Activated naive CD8-positive, alpha-beta T cell (primary cell): ENCODE measurements around the gene BBLN.
A peak's percentile ranks its signal among the peaks of the same experiment; 100 is the strongest.
"Not testable (repeated sequence)": the region's sequence is repeated elsewhere in the genome, so short reads cannot be mapped to it uniquely, and the experiment has no call there.

ENCODE experiments used
- H3K27ac Mint-ChIP-seq: one replicate; pipeline ENCODE4 v1.8.0; 2021; ENCODE audit warnings: mixed read lengths
- H3K27me3 Mint-ChIP-seq: one replicate; pipeline ENCODE4 v1.8.0; 2021; ENCODE audit warnings: mixed read lengths
- H3K36me3 Mint-ChIP-seq: one replicate; pipeline ENCODE4 v1.8.0; 2021; ENCODE audit warnings: mixed read lengths
- H3K4me1 Mint-ChIP-seq: one replicate; pipeline ENCODE4 v1.8.0; 2021; ENCODE audit warnings: low read depth, mixed read lengths
- H3K4me3 Mint-ChIP-seq: one replicate; pipeline ENCODE4 v1.8.0; 2021; ENCODE audit warnings: mild to moderate bottlenecking, mixed read lengths
- H3K9me3 Mint-ChIP-seq: one replicate; pipeline ENCODE4 v1.8.0; 2021; ENCODE audit warnings: low read depth, mixed read lengths

Gene BBLN

DNA sequence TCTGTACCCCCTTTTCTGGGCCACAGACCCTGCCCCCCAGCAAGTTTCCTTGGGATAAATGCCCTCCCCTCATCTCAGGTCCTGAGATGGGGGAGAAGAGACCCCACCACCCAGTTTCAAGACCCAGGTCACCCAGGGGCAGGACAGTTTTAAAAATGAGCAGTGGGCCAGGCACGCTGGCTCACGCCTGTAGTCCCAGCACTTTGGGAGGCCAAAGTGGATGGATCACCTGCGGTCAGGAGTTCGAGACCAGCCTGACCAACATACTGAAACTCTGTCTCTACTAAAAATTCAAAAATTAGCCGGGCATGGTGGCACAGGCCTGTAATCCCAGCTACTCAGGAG lies 38.6 kb upstream of the BBLN start:
- Mint-ChIP-seq H3K36me3 (no peaks in the 10 kb centered on the region), H3K27me3 (no peaks in the 10 kb centered on the region), H3K4me3 (no peak overlapping the region), H3K27ac (no peak overlapping the region), H3K4me1 (peaks cover 24% of the 10 kb centered on the region), H3K9me3 (no peaks in the 10 kb centered on the region)

DNA sequence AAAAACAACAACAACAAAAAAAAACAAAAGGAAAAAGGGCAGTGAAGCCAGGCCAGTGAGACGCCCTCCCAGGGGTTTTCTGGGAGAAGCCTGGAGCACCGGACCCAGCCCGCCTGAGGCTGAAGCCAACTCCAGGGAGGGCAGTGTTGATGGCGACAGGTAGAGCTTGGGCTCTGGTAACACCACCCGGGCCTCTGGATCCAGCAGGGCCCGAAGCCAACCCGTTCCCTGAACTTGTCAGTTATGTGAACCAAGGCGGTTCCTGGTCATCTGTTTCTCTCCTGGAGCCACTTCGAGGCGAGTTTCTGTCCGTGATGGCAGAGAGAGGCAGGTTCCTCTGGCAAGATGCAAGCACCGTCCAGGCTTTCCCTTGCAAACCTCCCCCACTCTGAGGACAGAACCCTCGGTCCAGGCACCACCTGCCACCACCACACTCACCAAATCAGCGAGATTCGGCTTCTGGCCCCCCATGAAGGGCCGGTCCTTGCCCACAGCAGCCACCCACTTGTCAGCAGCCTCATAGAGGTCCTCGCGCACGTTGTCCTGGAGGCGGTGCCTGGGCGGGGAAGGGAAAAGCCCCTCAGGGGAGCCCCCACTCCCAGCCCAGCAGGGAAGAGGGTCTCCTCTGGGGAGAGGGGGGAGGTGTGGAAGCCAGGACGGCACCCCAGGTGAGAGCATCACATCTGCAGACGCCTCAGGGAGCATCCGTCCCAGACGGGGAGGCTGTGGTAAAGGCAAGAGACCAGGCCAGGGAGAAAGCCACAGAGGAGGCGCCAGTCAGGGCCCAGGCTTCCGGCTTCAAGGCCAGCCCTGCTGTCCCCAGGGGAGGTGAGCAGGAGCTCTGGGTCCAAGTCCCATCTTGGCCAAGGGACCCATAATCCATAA lies 37.9 kb upstream of the BBLN start:
- Mint-ChIP-seq H3K4me3 (no peak overlapping the region), H3K36me3 (no peaks in the 10 kb centered on the region), H3K9me3 (no peaks in the 10 kb centered on the region), H3K27ac (no peak overlapping the region), H3K4me1 (peaks cover 24% of the 10 kb centered on the region), H3K27me3 (no peaks in the 10 kb centered on the region)

DNA sequence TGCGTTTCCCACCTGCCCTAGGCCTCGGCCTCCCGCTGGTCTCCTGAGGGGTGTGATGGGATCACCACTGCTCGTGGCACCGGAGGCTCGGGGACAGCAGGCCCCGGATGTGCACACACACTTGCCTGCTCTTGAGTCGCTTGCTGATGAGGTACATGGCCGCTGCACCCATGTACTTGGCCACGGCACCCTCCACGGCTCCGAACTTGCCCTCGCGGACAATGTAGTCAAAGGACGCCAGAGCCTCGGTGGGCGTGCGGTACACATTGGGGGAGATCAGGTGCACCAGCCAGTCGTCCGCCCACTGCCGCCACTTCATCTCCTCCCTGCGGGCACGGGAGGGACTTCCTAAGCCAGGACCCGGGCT lies 37.3 kb upstream of the BBLN start:
- Mint-ChIP-seq H3K27ac (no peak overlapping the region), H3K4me1 (peaks cover 19% of the 10 kb centered on the region), H3K36me3 (no peaks in the 10 kb centered on the region), H3K9me3 (no peaks in the 10 kb centered on the region), H3K4me3 (no peak overlapping the region), H3K27me3 (no peaks in the 10 kb centered on the region)

DNA sequence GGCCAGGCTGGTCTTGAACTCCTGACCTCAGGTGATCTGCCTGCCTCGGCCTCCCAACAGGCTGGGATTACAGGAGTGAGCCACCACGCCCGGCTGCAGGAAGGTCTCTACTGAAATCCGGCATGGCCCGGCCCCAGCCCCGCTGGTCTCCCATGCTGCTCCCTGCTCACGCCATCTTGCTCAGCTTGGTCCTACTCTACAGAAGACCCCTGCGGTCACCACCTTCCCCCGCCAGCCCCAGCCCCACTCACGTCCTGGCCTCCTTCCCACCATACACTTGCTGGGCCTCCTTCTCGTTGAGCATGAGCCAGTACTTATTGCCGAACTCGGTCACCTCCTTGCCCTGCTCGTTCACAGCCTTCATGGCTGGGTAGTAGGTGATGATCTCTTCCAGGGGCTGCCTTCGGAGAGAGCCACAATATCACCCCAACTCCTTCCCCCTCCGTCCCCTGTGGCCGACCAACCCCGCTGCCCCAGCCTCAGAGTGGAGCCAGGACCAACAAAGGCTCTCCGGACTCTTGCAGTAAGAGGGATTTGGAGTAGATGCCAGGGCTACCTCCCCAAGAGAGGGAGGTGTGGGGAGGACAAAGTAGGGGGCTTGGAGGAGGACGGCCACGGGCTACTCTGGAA lies 36.5 kb upstream of the BBLN start:
- H3K4me1 Mint-ChIP-seq, result peaks cover 19% of the 10 kb centered on the region
- H3K4me3 Mint-ChIP-seq, result no peak overlapping the region
- no peak overlapping the region for H3K27ac Mint-ChIP-seq
- H3K36me3 Mint-ChIP-seq, result no peaks in the 10 kb centered on the region
- no peaks in the 10 kb centered on the region for H3K9me3 Mint-ChIP-seq
- H3K27me3 Mint-ChIP-seq, result no peaks in the 10 kb centered on the region

GRCh38 chr9:128124451-128124850 lies 35.6 kb upstream of the BBLN start:
- peaks cover 24% of the 10 kb centered on the region for H3K4me1 Mint-ChIP-seq
- H3K27ac Mint-ChIP-seq, result no peak overlapping the region
- H3K36me3 Mint-ChIP-seq, result no peaks in the 10 kb centered on the region
- peak overlapping the region; percentile 85 for H3K4me3 Mint-ChIP-seq
- H3K9me3 Mint-ChIP-seq, result no peaks in the 10 kb centered on the region
- H3K27me3 Mint-ChIP-seq, result no peaks in the 10 kb centered on the region

- H3K36me3 Mint-ChIP-seq, result no peaks in the 10 kb centered on the region
- H3K4me1 Mint-ChIP-seq, result peaks cover 27% of the 10 kb centered on the region
- no peaks in the 10 kb centered on the region for H3K9me3 Mint-ChIP-seq
- H3K4me3 Mint-ChIP-seq, result peak overlapping the region; percentile 85
- no peaks in the 10 kb centered on the region for H3K27me3 Mint-ChIP-seq
- no peak overlapping the region for H3K27ac Mint-ChIP-seq
Observed at GRCh38 chr9:128124873-128125579, 35.0 kb upstream of the BBLN start.

- H3K4me3 Mint-ChIP-seq, result peak overlapping the region; percentile 85
Observed at GRCh38 chr9:128125580-128126354, 34.3 kb upstream of the BBLN start.

GRCh38 chr9:128127568-128127989 lies 32.5 kb upstream of the BBLN start, which contains the start of gene PTGES2:
TSS of gene PTGES2 (minus strand) at chr9:128127729. CDS start at chr9:128127717, 12 bp downstream.
- Mint-ChIP-seq H3K36me3 (no peaks in the 10 kb centered on the region), H3K27ac (peak within 1 kb of the TSS; percentile 99), H3K27me3 (no peaks in the 10 kb centered on the region), H3K9me3 (no peaks in the 10 kb centered on the region), H3K4me3 (peak within 1 kb of the TSS; percentile 98), H3K4me1 (peaks cover 28% of the 10 kb centered on the region)

More at GRCh38 chr9:128125580-128126354, 34.3 kb upstream of the BBLN start:
- Mint-ChIP-seq H3K4me1 (peaks cover 28% of the 10 kb centered on the region), H3K27me3 (no peaks in the 10 kb centered on the region), H3K9me3 (no peaks in the 10 kb centered on the region), H3K36me3 (no peaks in the 10 kb centered on the region), H3K27ac (peak overlapping the region; percentile 70)

DNA sequence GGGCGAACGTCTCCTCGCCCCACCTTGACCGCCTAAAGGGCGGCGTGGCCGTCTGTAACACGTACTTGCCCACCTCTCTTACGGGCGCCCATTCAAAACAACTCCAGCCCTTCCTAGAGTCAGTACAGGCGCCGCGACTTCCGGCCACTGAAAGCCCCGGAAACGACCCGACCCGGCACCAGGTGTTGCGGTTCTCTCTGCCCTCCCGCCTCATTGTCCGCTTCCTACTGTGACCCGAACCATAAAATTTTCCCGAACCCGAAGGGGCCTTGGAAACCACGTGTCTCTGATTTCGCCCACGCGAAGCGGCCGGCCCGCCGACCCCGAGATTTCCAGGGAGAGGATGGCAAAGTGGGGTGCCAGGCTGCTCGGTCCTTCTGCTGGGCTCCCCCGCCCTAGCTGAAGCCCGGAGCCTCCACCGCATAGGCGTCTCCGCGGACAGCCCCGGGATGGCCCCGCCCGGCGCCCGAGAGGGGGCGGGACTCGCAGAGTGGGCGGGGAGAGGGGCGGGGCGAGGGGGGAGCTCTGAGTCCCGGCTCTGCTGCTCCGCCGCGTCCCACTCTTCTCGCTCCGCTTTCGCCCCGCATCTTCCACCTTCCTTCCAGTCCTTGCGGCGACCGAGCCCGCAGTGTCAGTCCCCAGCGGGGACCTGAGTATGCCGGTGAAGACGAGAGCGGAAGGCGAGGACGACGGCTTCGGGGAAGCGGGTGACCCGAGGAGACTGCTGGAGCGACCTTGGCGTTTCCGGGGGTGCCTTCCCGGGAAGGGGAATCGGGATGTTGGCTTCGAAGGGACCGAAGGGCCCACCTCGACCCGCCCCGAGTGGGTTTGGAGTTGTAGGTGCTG lies 31.9 kb upstream of the BBLN start:
- H3K9me3 Mint-ChIP-seq, result no peaks in the 10 kb centered on the region
- no peaks in the 10 kb centered on the region for H3K36me3 Mint-ChIP-seq
- peak overlapping the region; percentile 98 for H3K4me3 Mint-ChIP-seq
- H3K4me1 Mint-ChIP-seq, result peaks cover 28% of the 10 kb centered on the region
- H3K27ac Mint-ChIP-seq, result peak overlapping the region; percentile 99
- H3K27me3 Mint-ChIP-seq, result no peaks in the 10 kb centered on the region

- H3K4me1 Mint-ChIP-seq, result peaks cover 28% of the 10 kb centered on the region
- H3K9me3 Mint-ChIP-seq, result no peaks in the 10 kb centered on the region
- no peaks in the 10 kb centered on the region for H3K36me3 Mint-ChIP-seq
- H3K27ac Mint-ChIP-seq, result peak overlapping the region; percentile 99
- H3K4me3 Mint-ChIP-seq, result peak overlapping the region; percentile 98
- H3K27me3 Mint-ChIP-seq, result no peaks in the 10 kb centered on the region
Observed at GRCh38 chr9:128128836-128129590, 31.1 kb upstream of the BBLN start.

GRCh38 chr9:128129976-128130590 lies 30.0 kb upstream of the BBLN start:
- H3K4me3 Mint-ChIP-seq, result peak overlapping the region; percentile 98
- H3K36me3 Mint-ChIP-seq, H3K27me3 Mint-ChIP-seq, H3K27ac Mint-ChIP-seq, H3K9me3 Mint-ChIP-seq: not testable (repeated sequence)
- H3K4me1 Mint-ChIP-seq, result peaks cover 24% of the 10 kb centered on the region

GRCh38 chr9:128130651-128131050 lies 29.4 kb upstream of the BBLN start:
- H3K9me3 Mint-ChIP-seq, H3K27me3 Mint-ChIP-seq, H3K36me3 Mint-ChIP-seq, H3K27ac Mint-ChIP-seq, H3K4me3 Mint-ChIP-seq: not testable (repeated sequence)
- H3K4me1 Mint-ChIP-seq, result peaks cover 19% of the 10 kb centered on the region

- H3K27me3 Mint-ChIP-seq, H3K9me3 Mint-ChIP-seq, H3K36me3 Mint-ChIP-seq, H3K27ac Mint-ChIP-seq, H3K4me3 Mint-ChIP-seq: not testable (repeated sequence)
- peaks cover 12% of the 10 kb centered on the region for H3K4me1 Mint-ChIP-seq
Observed at GRCh38 chr9:128131346-128131745, 28.7 kb upstream of the BBLN start.
